RKO (cell line): ENCODE data around the gene DSE.
"Not testable (repeated sequence)": the region's sequence is repeated elsewhere in the genome, so short reads cannot be mapped to it uniquely, and the experiment has no call there.

Experiments used
- DNase-seq: peaks from one replicate; pipeline ENCODE4 v3.0.0-alpha.2; 2016; ENCODE audit warnings: low spot score

DSE gene

GRCh38 chr6:116370760-116371119 is at the start of gene DSE:
Gene DSE, plus strand, starts transcription at chr6:116370947. Its CDS starts 28,304 bp downstream, at chr6:116399251.
- DNase-seq, result peak; percentile 60

- DNase-seq, result not testable (repeated sequence)
These were observed 48.8 kb upstream of the DSE start for GRCh38 chr6:116321933-116322332.

DNA sequence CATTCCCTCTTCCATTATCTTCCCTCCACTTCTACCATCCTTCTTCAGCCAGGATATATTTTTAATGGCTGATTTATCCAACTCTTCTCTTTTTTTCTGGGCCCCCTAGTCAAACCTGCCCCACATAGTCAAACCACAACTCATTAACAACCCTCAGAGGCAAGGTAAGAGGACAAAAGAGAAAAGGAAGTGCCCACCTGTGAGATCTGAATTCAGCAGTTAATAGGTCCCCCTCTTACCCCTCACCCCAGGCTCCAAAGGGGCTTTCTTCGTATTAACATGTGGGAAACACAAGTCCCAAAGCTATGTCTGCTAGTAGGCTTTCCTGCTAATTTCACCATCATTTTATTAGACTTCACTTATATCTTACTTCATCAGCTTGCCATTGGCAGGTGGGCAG is 46.9 kb upstream of the DSE start:
- DNase-seq, result no peak

DNA sequence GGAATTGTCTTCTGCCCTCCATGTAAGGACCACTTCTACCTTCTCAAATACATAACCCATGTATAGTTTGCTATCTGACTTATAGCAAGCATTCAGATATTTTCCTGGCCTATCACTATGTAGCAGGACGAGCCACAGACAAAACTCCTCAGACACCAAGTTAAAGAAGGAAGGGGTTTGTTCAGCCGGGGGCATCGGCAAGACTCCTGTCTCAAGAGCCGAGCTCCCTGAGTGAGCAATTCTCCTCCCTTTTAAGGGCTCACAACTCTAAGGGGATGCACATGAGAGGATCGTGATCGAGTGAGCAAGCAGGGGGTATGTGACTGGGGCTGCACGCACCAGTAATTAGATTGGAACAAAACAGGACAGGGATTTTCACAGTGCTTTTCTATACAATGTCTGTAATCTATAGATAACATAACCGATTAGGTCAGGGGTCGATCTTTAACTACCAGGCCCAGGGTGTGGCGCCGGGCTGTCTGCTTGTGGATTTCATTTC is 45.1 kb upstream of the DSE start:
- not testable (repeated sequence) for DNase-seq

- no peak for DNase-seq
These were observed 44.5 kb upstream of the DSE start for GRCh38 chr6:116326181-116326671.

DNA sequence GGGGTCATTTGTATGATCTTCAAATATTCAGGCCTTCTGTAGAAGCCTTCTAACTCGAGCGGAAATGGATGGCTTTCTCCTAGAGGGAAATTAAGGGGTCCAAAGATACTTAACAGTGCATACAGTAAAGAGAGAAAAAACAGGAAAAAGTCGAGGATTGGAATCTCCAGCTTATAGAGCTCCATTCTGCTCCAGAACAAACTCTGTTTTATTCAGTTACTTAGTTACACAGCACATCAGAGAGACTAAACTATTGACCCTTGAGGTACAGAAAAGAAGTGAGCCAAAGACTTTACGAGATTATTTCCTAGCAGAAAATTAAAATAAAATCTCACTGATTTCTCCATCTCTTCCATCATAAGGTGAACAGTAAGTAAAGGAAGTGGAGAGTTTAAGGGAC is 43.8 kb upstream of the DSE start:
- no peak for DNase-seq

DNA sequence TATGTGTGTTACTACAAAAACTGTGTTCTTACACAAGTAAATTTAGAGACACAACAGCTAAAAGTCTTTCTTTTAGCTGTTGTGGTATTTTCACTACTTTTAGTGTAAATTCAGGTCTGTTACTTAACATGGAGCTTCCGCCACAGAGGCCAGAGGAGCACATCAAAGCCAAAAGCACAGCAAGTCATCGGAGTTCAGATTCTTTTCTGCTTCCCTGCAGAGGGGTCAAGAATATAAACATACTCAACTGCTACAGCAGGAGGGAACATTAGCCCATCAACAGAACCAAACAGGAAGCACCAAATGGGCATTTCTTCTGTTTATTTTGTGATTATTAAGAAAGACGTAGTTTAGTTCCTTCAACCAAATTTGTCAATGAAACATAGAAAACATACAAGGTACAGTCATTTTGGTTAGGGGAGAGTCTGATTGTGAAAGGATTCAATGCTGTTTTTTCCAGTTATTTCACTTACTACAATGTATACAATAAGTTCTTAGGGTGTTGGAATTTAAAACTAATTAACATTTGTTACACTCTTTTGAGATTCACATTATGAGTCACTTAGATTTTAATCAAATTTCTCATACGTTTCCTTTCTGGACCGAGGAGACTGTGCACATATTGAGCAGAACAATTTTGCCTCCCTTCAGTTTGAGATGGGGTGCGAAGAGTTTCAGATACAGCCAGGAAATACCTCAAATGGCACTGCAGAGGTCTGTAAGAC is 42.8 kb upstream of the DSE start:
- no peak for DNase-seq

DNA sequence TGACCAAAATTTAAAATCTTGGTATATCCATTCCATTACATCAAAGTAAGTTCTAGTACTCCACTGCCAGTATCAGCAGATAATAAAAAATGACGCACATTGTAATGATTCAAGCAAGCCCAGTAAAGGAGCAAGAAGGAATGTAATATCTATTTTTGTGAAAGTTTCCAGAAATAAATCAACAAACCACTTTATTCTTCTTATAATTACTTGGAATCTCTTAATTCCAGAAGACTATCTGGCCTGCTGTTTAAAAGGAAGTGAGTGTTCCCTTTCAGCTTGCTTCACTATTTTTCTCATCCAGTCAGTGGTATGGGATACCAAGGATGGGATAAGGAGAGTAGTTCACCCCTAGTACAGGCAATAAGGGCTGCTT is 42.2 kb upstream of the DSE start:
- no peak for DNase-seq

GRCh38 chr6:116329156-116329555 is 41.6 kb upstream of the DSE start:
- DNase-seq, result no peak

DNA sequence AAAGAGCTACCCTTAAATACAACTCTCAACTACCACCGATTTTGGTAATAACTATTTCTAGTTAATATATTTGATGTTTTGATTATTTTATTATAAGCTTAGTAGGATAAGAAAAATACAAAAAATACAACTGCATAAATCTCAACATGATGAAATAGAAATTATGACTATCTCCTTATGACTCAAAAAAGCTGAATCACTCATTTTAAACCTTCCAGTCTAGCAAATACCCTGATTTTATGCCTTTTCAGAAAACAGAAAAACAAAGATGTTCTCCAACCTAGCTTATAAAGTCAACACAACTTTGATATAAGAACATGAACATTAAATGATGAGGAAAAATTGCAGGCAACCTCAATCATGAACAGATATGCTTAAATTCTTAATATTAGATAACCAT is 40.2 kb upstream of the DSE start:
- DNase-seq, result peak; percentile 40

DNA sequence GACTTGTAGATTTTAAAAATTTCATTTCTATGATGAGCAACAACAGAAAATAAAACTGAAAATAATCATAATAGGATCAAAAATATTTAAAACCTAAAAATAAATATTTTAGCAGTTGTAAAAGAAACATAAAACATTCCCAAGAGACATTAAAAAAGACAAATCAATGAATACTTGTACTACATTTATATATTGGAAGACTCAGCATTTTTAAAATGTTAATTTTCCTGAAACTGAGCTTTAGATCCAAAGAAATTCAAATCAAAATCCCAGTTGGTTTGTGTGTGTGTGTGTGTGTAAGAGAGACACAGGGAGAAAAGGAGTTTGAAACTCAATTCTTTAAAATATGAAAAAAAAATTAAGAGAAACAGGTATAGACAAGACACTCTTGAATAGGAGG is 38.7 kb upstream of the DSE start:
- DNase-seq, result no peak

- not testable (repeated sequence) for DNase-seq
These were observed 35.9 kb upstream of the DSE start for GRCh38 chr6:116334638-116335409.

DNA sequence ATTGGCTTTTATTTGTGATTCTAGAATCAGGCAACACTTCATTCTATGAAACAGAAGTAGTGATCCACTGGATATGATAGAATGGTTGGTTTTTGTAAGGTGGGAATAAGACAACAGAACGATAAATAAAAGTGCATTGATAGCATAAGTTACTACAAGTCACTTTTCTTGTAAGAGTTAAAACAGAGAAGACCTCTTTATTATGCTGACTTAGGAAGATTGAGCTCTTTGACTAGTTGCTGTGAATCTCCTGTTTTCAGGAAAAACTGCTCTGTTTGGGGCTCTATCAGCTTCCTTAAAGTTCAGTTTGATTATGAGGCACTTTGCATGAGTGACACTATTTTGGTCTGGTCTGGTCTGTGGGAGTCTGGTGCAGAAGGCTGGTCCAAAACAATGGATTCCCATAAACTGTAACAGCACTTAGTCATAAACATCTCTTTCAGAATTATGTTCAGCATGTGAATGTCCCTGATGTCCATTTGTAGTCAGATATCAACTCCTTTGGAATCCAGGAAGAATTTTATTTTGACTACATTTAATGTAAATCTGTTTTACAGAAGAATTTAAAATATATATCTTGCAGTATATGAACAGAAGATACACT is 35.0 kb upstream of the DSE start:
- no peak for DNase-seq

- no peak for DNase-seq
These were observed 31.8 kb upstream of the DSE start for GRCh38 chr6:116338943-116339342.

DNA sequence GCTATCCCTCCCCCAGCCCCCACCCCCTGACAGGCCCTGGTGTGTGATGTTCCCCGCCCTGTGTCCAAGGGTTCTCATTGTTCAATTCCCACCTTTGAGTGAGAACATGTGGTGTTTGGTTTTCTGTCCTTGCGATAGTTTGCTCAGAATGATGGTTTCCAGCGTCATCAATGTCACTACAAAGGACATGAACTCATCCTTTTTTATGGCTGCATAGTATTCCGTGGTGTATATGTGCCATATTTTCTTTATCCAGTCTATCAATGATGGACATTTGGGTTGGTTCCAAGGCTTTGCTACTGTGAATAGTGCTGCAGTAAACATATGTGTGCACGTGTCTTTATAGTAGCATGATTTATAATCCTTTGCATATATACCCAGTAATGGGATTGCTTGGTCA is 30.1 kb upstream of the DSE start:
- not testable (repeated sequence) for DNase-seq

DNA sequence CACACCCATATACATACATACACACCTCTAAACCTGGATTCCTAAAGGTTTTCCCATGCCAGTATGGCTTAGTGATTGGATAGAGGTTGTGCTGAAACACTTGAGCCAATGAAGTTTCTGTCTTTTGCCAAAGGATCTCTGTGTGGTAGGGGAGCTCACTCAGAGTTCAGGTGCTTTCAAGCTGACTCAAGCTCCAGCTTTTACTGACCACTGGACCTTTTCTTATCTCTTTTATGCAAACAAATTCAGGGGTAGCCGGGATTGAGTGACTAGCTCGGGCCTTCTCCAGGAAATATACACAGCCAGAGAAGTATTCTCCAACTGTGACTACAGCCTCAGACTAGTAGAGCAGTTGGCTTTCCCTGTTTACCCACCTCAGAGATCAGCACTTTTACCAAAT is 21.5 kb upstream of the DSE start:
- no peak for DNase-seq

GRCh38 chr6:116351101-116351500 is 19.6 kb upstream of the DSE start:
- DNase-seq, result no peak

DNA sequence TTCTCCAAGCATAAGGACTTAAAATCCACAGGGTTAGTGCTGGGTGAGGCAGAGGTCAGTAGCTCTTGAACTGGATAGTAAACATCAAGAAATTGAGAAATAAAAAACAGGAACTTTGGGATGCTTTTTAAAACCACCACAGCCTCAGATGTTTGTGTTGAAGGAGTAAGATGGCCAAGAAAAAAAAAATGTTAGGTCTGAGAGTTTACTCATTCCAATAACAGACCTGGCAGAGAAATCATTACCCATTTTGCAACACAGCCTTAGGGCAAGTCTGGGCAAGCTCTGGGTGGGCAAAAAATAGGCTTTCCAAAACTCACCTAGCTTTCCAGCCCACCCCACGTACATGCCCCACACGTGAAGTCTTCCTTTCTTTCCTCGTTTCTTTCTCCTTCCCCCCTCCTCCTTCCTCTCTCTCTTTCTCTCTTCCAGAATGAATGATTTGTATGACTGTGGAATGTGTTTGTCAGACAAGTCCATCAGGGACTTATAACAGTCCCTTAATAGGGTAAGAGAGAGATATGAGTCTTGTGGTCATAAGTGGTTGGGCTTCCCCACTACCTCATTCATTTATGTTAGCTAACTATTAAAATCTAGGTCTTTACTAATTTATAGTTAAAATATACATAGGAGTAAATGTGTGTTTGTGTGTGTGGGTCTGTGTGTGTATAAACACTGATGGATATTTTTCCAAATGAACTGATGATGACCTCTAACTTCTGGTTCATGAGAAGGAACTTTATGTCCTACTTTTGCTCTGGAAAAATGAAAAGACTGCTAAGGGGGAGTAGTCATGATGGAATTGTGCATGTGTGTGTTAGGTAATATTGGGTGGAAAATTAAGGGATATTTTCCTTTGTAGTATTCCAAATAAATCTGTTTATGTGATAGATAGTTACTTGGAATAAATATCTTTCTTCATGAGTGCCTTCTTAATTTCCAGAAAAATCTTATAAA is 18.0 kb upstream of the DSE start:
- DNase-seq, result no peak

DNA sequence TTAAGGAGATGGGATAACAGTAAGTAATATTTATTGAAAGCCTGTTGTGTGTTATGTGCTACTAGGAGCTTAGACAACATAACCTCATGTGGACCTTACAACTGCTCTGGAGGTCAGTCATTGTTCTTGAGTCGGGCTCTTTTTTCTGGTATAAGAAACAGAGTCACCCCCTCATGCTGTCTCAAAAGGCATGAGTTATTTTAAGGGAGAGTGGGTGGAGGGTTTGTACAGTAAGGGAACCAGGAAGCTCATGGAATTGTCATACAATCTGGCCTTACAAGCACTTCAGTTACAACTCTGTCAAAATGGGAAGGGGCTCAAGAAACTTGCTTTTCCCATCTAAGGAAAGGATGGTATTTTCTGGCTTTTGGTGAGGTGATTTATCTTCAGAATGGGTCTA is 16.5 kb upstream of the DSE start:
- no peak for DNase-seq

DNA sequence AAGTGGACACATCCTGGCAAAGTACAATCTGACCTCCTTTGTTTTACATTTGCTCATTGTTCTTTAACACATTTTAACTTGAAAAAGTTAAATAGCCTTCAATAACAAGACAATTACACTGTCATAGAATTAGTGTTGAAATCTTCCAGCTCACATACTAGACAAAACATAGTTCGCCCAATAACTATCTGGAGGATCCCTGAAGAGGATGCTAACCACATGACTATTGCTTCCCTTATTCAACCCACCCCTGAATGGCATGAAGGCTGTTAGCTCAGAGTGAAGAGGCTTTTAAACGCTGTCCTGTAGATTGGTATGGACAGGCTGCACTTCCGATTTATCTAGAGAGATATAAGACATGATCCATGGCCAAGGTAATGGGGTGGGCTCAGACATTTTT is 15.0 kb upstream of the DSE start:
- no peak for DNase-seq

DNA sequence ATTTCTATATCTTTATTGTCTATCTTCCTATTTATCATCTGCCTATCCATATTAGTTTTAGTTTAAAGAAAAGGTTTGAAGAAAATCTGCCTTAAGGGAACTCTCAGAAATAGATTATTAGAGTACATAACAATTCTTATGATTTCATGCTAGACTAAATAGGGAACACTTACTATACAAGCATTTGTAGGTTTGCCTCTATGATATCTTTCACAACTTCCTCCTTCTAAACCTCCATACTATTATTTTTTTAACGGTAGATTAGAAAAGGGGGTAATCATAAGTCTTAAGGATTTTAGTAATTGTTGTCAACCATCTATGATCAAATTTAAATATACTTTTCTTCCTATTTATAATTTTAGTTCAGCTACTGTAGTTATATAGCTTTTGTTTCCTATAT is 11.6 kb upstream of the DSE start:
- DNase-seq, result no peak

GRCh38 chr6:116359835-116360234 is 10.9 kb upstream of the DSE start:
- DNase-seq, result no peak
